ENCODE measurements around the gene NEDD1.

The NEDD1 gene, protein sequence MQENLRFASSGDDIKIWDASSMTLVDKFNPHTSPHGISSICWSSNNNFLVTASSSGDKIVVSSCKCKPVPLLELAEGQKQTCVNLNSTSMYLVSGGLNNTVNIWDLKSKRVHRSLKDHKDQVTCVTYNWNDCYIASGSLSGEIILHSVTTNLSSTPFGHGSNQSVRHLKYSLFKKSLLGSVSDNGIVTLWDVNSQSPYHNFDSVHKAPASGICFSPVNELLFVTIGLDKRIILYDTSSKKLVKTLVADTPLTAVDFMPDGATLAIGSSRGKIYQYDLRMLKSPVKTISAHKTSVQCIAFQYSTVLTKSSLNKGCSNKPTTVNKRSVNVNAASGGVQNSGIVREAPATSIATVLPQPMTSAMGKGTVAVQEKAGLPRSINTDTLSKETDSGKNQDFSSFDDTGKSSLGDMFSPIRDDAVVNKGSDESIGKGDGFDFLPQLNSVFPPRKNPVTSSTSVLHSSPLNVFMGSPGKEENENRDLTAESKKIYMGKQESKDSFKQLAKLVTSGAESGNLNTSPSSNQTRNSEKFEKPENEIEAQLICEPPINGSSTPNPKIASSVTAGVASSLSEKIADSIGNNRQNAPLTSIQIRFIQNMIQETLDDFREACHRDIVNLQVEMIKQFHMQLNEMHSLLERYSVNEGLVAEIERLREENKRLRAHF

DNA sequence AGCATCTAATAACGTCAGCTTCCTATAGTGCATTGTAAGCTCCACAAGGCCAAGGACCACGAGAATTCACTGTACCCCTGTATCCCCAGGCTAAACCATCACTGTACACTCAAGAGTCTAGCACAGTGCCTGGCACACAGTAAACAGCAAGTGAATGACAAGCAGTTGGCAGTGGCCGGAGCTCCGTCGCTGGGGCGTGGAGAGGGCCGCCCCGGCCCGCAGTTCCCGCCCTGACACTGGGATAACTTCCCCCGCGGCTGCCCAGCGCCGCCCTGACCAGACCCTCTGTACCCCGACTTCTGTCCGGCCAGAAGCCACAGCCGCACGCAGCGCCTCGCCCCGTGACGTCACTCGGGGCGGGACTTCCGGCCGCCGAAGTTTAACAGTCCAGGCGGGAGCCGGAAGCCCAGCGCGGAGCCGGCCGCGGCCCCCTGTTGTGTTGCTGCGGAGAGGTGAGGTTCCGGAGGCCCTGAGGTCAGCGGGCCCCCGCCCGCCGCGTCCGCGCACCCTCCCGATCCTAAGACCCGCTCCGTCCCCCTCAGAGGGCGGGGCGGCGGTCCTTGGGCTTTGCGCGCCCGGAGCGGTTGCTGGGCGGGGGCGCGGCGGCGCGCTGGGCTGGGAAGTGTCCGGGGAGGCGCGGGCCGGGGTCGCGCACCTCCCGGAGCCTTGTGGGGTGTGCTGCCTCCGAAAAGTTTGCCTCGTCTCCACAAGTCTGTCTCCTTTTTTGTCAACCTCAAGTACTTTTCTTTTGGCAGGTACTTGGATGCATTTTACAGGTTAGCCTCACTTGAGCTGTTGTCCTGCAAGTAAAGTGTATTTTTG lies at the start of gene NEDD1:
Gene NEDD1 (plus strand): TSS at position 409 of the 822 bp plus-strand sequence. CDS start 2,503 bp downstream, outside the sequence.
- DNase-seq (ENCODE audit: low spot score) = peak; percentile 84
- no peak for FAIRE-seq

DNA sequence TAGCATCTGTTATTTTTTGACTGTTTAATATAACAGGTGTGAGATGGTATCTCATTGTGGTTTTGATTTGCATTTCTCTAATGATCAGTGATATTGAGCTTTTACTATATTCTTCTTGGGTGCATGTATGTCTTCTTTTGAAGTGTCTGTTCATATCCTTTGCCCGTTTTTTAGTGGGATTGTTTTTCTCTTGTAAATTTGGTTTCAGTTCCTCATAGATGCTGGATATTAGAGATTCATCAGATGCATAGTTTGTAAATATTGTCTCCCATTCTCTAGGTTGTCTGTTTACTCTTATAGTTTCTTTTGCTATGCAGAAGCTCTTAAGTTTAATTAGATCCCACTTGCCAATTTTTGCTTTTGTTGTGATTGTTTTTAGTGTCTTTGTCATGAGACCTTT lies 48.9 kb upstream of the NEDD1 start:
- DNase-seq (ENCODE audit: low spot score) = no peak
- FAIRE-seq = no peak

DNA sequence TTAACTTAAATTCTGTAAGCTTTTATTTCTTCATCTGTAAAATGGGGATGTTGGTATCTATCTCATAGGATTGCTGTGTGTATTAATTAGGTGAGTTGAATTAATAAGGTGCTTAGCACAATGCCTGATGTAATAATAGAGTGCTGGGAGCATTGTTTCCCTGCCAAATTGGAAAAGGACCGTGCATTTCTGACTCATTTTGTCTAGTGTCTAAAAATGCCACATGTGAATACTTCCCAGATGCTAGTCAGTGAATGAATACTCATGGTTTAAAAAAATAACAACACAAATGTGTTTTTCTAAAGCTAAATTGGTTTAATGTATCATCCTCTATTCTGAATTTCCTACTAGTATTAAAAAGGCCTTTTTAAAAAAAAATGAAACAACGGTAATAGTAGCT lies 45.4 kb upstream of the NEDD1 start:
- DNase-seq (ENCODE audit: low spot score) (no peak), FAIRE-seq (no peak)

DNA sequence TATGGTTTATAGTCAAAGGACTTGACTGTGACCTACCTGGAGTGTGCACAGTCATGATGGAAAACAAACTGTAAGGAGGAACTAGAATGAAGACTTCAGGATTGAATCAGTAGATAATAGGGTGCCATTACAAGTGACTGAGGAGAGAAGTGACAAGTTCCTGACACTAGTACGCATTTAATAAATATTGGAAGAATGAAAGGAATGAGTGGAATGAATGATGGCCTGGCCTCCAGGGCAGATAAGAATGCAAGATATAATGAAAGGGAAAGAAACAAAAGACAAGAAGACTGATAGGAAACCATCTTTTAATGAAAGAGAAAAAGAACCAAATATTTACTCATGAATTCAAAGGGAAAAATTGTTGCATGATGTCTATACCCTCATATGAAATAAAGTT lies 44.7 kb upstream of the NEDD1 start:
- FAIRE-seq (no peak), DNase-seq (ENCODE audit: low spot score) (no peak)

DNA sequence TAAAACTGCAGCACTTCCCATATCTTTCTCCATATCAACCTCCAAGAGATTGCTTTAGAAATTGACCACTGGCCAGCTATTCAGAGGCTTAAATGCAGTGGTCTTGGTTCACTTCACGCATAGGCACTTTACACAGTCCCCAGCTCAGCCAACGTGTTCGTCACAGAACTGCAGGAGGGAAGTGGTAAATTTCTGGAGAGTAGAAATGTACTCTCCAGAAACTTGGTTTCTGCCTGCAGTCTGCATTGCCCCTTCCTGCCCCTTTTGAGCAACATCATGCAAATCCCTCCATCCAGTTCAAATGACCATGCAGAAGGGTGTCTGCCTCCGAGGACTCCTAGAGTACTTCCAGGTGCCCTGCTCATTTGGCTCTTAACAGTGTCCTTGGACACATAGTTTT lies 42.7 kb upstream of the NEDD1 start:
- DNase-seq (ENCODE audit: low spot score) (no peak), FAIRE-seq (no peak)

DNA sequence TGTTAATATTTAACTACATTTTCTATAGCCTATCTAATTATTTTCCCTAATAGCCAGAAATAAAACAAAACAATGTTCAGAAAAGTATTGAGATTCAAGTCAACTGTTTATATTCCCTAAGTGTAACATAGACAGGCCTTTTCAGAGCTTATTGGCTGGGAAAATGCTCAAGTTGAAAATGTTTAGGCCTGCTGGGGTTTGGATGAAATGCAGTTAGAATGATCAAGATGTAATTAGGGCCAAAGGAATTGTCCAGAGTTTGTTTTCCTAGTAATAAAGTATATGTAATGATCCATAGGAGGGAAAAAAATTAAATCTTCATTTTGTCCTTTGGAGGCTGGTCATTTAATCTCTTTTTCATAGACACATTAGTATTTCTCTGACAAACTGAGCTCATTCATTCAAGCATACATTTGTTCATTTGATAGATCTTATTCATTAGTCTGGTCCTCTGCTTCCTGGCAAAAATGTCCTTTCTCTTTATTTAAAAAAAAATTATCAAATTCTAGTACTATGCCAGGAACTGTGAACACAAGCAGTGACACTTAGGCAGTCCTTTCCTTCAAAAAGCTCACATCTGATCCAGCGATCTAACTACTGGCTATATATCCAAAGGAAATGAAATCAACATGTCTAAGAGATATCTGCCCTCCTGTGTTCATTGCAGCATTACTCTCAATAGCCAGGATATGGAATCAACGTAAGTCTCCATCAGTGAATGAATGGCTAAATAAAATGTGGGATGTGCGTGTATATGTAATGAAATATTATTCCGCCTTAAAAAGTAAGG lies 40.1 kb upstream of the NEDD1 start:
- DNase-seq (ENCODE audit: low spot score) = no peak
- no peak for FAIRE-seq

DNA sequence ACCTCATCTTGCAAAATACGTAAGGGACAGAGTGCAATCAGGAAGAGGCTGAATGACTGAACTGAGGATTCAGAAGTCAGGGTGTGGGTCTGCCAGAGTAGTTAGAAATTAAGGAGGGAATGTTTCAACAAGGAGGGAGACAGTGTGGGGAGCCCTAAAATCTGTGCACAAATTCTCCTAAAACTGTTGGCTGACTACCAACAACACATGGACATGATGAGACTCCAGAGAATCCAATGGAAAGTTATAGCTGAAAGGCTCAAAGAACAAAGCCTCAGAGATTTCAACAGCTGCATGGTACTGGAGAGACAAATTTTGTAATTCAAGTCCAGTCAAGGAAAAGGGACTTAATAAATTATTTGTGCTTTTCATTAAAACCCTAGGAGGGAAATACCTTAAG lies 36.1 kb upstream of the NEDD1 start:
- DNase-seq (ENCODE audit: low spot score) (no peak), FAIRE-seq (no peak)

DNA sequence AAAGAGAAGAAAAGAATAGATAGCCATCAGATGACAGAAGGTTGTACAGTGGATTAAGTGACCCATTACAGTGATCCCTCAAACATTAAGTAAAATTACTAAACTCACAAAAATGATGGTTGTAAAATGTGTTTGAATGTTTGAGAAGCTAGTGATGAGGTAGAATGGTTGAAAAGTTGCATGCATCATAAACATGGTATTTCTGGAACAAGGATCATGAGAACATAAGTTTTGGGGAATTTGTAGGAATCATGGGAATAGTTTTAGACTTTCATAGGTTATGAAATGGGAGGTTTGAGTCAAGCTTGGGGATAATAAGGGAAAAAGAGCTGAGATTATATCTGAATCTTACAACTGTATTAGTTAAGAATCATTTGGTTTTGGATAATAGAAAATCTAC lies 34.1 kb upstream of the NEDD1 start:
- DNase-seq (ENCODE audit: low spot score) (no peak), FAIRE-seq (no peak)

DNA sequence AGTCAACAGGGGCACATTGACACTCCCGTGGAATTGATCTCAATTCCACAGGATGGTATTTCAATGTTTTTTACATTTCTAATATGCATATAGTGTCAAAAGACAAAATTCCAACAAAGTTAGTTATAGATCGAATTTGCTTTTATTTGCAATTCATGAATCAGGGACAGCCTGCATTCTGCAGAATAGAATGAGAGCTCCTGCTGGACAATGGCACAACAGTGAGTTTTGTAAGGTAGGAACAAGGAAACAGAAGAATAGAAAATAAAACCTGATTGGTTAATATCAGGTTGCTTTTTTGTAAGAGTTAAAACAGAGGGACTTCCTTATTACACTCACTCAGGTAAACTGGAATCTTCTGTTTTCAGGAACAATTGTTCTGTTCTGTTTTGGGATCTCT lies 32.8 kb upstream of the NEDD1 start:
- FAIRE-seq = no peak
- no peak for DNase-seq (ENCODE audit: low spot score)

DNA sequence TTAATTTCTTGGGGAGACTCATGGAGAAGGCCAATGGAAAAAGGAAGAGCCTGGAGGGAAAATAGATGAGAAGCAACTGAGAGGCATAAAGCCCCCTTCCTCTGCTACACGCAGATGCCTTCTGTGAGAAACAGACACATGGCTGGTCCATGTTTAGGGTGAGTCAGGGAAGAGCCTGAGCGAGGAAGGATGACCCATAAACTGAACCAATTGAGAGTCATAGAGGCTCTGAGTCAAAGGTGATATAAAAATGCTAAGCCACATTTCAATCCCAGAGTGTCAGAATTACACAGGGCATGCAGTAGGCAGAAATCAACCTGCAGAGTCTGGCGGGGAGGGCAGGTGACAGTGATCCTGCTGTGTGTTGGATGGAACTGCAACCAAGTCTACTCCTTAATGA lies 30.1 kb upstream of the NEDD1 start:
- DNase-seq (ENCODE audit: low spot score) = no peak
- FAIRE-seq = no peak

DNA sequence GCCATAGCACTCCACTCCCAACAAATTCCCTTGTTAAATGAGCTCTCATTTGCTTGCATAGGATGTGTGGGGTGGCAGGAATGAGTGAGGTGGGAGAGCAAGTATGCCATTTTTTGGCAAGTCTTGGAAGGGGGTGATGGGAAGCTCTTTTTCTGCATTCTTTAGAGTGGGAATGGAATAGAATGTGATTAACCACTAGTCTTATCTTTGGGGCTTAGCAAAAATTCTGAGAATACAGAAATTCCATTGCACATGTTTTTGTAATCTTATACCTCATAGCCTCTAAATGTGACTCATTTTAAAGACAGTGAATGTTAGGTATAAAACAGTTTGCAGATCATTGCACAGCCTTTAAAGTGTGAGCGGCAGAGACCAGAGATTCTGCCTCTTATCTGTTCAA lies 28.4 kb upstream of the NEDD1 start:
- DNase-seq (ENCODE audit: low spot score) = no peak
- FAIRE-seq = no peak

DNA sequence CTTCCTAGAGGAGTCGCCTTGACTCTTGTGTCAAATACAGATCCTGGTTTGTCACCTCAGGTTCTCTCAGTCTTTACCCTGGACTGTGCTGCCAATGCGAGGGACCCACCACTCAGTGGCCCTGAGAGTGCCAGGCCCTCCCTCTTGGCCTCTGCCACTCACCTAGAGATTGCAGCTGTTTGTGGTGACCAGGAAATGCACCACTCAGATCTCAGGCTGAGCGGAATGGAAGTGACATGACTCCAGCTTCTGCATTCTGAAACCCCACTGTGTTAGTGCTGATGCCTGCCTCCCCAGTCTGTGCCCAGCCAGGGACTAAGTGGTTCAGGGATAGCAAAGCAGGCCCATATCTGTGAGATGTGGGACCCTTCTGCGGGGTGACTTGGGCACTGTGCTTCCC lies 27.8 kb upstream of the NEDD1 start:
- FAIRE-seq (no peak), DNase-seq (ENCODE audit: low spot score) (no peak)

DNA sequence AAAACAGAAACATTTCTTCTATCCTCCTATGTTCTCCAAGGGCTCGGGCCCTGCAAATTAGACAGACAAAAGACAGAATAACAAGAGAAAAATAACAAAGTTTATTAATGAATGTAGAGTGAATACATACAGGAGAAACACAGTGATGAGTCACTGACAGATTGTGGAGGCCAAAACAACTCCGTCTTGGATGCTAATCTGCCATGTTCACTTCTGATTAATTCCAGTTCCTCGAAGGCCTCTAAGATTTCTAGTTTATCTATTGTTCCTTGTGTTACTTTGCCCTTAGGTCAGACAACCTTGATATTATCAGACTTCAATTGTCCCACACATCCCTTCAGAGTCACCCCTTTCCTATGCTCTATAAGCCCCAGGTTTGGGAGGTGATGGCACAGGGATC lies 26.8 kb upstream of the NEDD1 start:
- FAIRE-seq (no peak), DNase-seq (ENCODE audit: low spot score) (no peak)

DNA sequence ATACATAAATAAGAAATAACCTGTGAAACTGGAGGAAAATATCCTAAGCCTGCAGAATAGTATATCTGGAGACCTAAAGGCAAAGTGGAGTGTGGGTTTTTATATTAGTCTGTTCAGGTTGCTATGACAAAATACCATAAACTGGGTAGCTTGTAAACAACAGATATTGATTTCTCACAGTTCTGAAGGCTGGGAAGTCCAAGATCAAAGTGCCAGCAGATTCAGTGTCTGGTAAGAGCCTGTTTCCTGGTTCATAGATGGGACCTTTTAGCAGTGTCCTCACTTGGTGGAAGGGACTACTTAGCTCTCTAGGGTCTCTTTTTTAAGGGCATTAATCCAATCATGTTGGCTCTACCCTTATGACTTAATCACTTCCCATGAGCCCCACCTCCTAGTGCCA lies 25.4 kb upstream of the NEDD1 start:
- FAIRE-seq (no peak), DNase-seq (ENCODE audit: low spot score) (no peak)

DNA sequence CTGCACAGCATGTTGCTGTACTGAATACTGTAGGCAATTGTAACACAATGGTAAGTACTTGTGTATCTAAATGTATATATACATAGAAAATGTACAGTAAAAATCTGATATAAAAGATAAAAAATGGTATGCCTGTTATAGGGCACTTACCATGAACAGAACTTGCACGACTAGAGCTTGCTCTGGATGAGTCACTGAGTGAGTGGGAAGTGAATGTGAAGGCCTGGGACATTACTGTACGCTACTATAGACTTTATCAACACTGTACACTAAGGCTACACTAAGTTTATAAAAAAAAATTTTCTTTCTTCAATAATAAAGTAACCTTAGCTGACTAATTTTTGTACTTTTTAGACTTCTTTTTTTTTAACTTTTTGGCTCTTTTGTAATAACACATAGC lies 24.2 kb upstream of the NEDD1 start:
- FAIRE-seq (no peak), DNase-seq (ENCODE audit: low spot score) (no peak)

DNA sequence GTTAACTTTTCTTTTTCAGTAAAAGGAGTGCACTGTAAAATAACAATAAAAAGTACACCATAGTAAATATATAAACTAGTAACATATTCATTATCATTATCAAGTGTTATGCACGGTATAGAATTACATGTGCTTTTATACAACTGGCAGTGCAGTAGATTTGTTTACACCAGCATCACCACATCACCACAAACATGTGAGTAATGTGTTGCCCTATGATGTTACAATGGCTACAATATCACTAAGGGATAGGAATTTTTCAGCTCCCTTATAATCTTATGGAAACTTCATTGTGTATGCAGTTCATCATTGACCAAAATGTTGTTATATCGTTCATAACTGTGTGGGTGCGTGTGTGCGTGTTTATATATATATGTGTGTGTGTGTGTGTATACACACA lies 23.5 kb upstream of the NEDD1 start:
- DNase-seq (ENCODE audit: low spot score) (no peak), FAIRE-seq (no peak)

DNA sequence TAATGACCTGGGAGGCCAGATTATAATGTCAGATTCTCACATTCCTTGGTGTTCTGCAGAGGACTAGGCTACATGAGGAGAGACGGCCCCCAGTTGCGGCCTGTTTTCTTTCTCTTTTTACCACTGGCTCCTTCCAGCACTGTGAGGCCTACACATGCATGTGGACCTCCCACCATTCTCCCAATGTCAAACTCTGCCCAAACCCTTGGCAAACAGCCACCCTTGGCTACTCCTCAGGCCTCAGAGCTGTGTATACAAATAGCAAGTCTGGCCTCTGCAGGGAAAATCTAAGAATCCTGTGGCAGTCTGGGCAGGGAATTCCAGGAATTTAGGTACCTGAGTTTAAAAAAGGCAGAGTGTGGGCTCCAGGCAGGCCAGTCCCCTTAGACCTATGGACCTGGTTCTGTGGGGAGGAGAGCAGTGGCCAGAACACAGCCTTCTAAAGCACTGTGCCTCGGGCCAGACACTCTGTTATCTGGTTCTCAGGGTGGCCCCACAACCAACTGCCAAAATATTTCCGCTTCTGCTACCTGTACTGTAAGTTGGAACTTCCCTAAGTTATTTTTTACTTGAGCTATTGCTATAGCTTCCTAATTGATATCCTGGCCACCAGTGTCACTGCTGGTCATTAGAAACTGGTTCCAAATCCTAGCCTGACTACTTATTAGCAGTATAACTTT lies 19.9 kb upstream of the NEDD1 start:
- FAIRE-seq = no peak
- DNase-seq (ENCODE audit: low spot score) = no peak

DNA sequence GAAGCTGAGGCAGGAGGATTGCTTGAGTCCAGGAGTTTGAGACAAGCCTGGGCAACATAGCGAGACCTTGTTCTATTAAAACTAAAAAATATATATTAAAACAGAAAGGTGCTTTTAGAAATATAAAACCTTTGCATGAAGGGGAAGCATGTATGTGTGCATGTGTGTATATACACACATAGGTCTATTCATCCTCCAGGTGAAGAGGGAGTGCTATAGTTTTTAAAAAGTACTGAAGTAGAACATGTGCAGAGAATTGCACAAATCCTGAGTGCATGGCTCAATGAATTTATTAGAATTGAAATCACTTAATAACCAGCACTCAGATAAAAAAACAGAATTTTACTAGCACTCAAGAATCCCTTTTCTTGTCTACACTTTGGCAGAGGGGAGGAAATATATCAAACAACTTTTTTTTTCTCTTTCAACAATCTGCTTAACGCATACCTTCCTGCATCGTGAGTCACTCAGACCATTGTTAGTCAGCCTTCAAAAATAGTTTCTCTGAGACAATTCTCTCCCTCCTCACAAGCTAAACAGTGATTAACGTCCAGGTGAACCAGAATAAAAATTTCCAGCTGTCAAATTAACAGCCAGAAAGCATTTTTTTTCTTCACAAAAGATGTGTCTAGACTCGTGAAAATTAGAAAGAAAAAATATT lies 17.7 kb upstream of the NEDD1 start:
- DNase-seq (ENCODE audit: low spot score) (peak; percentile 61), FAIRE-seq (no peak)

DNA sequence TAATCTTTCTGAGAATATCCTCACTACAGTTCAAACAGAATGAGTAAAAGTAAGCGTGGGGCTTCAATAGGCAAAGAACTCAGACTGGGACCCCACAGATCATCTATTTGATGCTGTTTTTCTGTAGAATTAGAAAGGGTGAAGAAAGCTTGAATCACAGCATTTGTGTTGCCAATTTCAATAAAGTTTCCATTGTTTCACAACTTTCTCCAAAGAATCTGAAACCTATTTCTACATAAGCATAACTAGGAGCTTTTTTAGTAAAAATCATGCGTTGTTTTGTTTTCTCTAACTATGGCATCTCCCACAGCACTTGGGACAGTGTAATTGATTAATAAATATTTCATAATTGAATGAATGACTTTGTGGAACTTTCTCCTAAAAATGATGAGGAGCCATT lies 16.7 kb upstream of the NEDD1 start:
- DNase-seq (ENCODE audit: low spot score) = no peak
- no peak for FAIRE-seq

DNA sequence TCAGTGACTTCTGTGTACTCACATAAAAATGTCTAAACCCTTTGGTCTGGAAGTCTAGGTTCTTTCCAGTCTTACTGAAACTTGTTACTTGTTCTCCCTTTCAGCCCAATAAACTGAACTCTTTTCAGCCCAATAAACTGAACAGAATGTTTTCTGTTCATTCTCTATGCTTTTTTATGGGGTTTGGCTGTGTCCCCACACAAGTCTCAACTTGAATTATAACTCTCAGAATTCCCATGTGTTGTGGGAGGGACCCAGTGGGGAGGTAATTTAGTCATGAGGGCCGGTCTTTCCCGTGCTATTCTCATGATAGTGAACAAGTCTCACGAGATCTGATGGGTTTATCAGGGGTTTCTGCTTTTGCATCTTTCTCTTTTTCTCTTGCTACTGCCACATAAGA lies 15.0 kb upstream of the NEDD1 start:
- FAIRE-seq (no peak), DNase-seq (ENCODE audit: low spot score) (no peak)
